ENCODE results near the gene DPP3.
"Not testable (repeated sequence)": the region's sequence is repeated elsewhere in the genome, so short reads cannot be mapped to it uniquely, and the experiment has no call there.

DPP3 gene

DNA sequence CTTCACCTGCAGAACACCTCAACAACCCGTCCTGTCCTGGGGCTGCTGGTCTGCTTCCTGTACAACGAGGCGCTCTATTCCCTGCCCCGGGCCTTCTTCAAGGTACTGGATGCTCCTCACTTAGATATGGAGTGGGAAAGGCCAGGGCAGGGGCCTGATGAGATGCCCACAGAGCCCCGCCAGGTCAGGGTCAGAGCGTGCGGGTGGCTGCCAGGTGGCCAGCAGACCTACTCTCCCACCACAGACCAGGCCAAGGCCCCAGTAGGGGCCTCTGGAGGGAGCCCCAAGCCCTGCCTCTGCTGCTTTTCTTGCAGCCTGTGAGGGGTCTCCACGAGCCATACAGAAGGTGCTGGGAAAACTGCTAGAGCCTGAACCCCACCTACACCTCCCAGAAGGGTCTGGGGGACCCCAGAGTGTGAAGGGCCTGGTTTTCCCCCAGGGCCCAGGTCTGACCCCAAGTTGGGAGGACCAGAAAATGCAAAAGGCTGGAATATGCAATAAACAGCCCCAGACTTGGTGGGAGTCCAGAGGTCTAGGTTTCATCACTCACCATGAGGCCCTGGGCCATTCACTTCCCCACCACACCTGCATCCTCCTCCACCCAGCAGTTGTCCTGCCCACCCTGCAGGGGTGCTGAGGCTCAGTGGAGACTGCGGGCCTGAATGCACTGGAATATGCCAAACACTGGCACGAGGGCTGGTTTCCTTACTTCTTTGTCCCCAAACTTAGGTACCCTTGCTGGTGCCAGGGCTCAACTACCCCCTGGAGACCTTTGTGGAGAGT lies 50.9 kb downstream of the DPP3 start:
- DNase-seq (ENCODE audit: low read depth in 4 of 4, low spot score in 1 of 4), result no peak

DNA sequence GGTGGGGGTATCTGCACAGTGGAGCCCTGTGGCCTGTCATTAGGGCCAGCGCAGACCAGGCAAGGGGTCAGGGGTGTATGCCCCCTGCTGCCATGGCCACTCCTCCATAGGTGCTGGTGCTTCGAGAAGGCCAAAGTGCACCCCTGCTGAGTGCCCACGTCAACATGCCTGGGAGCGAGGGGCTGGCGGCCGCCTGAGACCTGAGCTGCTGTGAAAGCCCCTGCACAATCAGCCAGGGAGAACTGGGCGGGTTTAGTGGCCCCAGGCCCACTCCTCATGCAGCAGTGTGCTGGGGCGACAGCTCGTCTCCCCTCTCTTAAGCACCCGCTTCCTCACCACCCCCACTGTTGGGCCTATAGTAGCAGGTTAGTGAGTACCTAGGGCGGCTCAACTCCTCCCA lies 51.6 kb downstream of the DPP3 start:
- DNase-seq (ENCODE audit: low read depth in 4 of 4, low spot score in 1 of 4), result no peak

DNA sequence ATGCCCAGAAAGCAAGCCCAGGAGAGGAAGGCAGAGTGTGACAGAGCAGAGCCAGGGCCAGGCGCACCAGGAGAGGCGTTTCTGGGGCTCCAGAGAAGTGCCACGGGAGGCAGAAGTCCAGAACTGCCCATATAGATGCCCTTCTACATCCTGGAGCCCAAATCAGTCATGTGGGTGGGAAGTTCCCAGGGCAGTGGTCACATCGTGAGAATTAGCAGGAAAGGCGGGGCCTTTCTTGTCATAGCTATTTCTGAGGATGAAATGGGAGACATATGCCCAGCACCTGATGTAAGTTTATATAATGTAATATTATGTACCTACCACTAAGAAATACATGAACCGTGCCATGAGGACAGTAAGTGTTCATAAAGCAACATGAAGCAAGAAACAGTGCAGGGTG lies 52.5 kb downstream of the DPP3 start:
- no peak for DNase-seq (ENCODE audit: low read depth in 4 of 4, low spot score in 1 of 4)

DNA sequence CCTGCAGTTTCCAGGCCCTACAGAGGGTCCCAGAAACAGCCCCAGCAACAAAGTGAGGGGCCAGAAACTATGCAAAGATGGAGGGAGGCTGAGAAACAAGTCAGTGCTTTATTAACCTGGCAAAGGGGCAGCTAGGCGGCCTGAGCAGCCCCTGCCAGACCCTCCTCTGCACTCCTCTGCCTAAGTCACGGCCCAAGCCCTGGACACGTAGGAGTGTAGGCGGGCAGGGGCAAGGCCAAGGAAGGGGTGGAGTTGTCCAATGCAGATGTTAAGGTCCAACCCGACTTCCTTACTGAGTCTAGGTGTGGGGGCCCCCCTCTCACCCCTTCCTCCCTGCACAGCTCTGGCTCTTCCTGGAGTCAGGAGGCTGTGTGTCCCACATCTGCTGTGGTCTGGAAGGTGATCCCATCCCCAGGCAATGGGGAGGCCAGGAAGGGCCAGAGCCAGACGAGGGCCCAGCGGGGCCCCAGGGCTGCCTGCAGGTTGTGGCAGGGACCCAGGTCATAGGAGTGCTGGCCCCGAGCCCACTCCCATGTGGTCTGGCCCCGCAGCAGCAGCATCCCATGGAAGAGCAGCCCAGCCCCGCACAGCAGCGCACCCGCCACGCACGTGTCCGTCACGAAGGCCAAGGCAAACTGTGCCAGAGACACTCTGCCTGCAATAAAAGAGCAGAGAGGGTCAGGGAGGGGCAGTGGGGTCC lies 59.1 kb downstream of the DPP3 start:
- no peak for DNase-seq (ENCODE audit: low read depth in 4 of 4, low spot score in 1 of 4)

DNA sequence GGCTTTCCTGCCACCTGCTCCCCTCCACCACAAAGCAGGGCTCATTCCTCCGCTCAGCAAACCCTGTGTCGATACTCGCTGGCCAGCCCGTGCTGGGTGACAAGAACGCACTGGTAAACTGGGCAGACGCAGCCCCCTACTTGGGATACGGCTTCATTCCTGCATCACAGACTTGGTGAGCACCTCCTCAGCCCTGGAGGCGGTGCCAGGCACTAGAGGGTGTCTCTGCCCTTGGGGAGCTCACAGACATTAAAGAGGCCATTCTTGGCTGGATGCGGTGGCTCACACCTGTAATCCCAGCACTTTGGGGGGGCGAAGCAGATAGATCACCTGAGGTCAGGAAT lies 59.6 kb downstream of the DPP3 start:
- no peak for DNase-seq (ENCODE audit: low read depth in 4 of 4, low spot score in 1 of 4)

DNA sequence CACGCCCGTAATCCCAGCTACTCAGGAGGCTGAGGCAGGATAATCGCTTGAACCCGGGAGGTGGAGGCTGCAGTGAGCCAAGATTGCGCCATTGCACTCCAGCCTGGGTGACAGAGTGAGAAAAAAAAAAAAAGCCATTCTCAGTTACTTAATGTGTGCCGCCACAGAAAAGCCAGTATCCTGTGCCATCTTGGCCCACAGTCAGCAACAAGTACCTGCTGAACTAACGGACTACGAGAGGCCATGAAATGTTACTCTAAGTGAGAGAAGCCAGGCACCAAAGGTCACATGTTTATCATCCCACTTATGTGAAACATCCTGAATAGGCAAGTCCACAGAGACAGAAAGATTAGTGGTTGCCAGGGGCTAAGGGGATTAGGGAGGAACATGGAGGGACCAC lies 60.4 kb downstream of the DPP3 start:
- DNase-seq (ENCODE audit: low read depth in 4 of 4, low spot score in 1 of 4), result not testable (repeated sequence)

DNA sequence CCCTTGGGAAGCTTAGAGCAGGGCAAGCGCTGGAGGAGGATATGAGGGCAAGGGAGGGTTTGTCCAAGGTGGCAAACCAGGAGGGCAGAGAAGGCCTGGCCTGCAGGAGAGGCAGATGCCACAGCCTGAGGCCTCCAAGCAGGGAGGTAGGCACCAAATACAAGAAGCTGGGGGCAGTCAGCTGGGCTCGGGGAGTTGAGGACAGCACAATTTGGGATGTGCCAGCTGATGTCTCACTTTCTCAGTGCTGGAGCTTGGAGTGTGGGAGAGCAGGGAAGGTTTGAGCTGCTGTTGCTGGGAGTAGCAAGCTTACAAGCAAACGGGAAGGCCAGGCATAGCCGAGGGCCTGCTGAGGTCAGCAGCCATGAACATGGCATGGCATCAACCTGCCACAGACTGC lies 61.7 kb downstream of the DPP3 start:
- no peak for DNase-seq (ENCODE audit: low read depth in 4 of 4, low spot score in 1 of 4)

DNA sequence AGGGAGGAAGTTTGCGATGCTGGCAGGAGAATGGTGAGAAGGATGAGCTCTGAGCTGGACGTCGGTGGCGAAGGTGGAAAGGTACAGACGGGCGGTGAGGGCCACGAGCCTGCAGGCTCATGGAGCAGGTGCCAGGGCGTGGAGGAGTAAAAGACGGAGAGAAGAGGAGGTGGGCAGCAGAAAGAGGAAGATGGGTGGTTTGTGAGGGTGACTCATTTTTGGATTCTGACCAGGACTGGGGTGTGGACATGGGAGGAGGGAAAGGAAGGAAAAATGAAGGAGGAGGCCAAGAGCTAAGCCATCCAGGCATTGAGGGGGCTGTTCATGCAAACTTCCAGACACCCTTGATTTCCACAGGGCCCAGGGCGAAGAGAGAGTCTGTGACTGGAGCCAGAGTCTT lies 62.1 kb downstream of the DPP3 start:
- DNase-seq (ENCODE audit: low read depth in 4 of 4, low spot score in 1 of 4), result no peak

DNA sequence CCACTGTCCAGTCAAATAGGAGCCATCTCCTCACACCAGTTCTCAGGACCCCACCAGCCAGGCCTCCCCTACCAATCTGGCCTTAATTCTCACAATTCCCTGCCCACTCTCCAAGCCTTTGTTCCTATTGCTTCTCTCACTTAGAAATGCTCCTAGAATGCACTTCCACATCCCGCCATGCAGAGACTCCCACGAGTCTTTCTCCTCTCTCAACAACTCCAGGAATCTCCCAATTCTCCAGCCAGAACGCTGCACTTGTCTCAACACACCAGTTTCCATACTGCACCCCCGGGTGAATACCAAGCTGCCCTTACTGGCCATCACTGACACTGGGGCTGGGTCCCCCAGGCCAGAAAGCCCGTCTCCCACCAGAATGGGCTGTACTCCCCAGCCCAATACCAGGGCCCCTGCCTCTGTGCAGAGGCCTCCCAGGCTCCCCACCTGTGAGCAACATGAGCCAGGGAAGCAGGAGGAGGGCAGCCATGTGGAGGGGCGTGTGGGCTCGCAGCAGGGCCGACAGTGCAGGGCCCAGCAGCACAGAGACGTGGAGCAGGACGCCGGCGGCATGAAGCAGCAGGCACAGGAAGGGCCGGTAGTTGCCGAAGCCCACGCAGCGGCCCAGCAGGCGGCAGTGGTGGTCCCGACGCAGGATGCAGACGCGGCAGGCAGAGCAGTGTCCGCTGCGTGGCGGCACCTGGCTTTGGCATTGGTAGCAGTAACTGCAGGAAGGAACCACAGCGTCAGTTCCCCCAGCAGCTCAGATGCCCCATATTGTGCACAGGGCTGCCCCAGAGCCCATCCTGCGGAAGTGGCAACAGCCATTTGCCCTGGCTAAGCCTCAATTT lies 63.3 kb downstream of the DPP3 start:
- DNase-seq (ENCODE audit: low read depth in 4 of 4, low spot score in 1 of 4), result peak in 1 of 4 experiments; percentile 25

DNA sequence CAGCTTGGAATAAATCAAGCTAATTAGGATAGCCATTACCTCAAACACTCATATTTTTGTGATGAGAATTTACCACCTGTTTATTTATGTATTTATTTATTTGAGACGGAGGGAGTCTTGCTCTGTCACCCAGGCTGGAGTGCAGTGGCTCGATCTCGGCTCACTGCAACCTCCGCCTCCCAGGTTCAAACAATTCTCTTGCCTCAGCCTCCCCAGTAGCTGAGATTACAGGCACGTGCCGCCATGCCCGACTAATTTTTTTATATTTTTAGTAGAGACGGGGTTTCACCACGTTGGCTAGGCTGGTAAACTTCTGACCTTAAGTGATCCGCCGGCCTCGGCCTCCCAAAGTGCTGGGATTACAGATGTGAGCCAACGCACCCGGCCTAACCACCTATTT lies 64.7 kb downstream of the DPP3 start:
- not testable (repeated sequence) for DNase-seq (ENCODE audit: low read depth in 4 of 4, low spot score in 1 of 4)

DNA sequence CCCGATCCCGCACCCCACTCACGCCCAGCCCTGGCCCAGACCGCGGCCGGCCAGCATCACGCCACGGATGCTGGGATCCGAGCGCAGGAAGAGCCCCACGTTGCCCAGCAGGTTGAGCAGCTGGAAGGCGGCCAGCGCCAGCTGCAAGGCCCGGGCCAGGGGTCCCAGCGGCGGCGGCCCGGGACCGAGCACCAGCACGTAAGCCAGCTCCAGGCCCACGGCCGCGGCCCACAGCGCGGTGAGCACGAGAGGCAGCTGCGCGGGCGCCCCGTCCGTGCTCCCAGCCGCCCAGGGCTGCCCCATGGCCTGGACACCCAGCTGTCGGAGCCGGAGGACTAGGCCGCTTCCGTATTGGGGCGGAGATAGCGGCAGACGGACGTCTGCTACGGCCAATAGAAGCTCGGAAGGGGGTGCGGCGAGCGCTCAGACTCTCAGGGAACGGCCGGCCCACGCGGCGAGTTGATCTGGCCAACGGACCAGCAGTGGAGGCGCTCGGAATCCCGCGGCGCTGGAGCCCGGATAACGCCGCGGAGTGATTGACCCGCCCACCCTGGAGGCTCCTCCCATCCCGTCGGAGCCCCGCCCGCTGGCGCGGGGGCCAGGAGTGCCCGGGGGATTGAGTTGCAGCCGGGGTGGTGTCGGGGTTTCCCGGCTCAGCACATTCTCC lies 65.6 kb downstream of the DPP3 start, which contains the start of gene ZDHHC24:
ZDHHC24 (minus strand) TSS at position 348 of the 667 bp plus-strand sequence; CDS start at position 303, 45 bp downstream.
- peak; percentile 62 to 91 (median 74) for DNase-seq (ENCODE audit: low read depth in 4 of 4, low spot score in 1 of 4)

DNA sequence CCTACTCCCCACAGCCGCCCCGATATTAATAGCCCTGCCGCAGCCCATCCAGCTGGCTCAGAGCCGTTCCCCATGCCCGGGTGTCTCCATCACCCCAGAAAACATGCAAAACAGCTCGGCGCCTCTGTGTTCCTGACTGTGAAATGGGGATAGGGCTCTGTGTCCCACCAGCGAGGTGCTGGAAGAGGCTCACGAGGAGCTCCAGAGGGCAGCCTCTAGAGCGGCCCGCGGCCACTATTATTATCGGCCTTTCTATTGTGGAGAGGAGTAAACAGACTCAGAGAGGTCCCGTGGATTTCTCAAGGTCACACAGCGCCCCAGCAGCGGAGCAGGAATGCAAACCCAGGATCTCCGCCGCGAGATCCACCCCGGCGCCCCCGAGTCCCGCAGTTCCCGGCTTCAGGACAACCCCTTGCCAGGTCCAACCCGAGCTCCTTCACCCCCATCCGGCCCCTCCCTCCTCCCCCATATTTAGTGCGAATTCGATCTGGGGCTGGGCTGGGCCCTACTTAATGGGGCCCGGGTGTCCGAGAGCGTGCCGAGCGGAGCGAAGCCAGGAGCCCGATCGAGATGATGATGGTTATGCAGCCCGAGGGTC lies 66.2 kb downstream of the DPP3 start, which contains the start of gene ACTN3:
ACTN3 (plus strand) TSS at position 536 of the 598 bp plus-strand sequence; CDS start at position 571, 35 bp downstream.
- no peak for DNase-seq (ENCODE audit: low read depth in 4 of 4, low spot score in 1 of 4)

DNA sequence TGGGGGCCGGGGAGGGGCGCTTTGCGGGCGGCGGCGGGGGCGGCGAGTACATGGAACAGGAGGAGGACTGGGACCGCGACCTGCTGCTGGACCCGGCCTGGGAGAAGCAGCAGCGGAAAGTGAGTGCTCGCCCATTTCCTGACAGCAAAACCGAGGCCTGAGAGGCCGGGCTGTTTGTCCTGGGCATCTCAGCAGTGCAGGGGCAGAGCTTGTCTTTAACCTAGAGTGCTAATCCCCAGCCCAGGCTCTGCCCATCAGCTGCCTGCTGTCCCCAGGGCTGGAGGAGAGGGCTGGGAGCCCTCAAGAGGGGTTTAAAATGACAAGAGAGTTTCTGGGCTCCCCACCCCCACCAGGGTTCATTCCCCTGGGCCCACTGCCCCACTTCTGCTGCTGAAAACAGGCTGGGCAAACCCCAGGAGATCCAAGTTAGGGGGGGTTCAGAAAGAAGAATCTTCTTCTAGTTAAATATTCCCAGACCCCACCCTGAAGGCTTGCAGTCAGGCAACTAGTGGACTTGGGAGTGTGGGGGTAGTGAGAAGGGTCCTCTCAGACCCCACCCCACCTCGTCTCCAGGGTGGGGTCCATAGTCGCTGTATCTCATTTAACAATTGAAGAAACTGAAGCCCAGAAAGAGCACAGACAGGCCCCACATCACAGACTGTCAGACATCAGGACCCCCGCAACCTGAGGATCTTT lies 66.9 kb downstream of the DPP3 start:
- DNase-seq (ENCODE audit: low read depth in 4 of 4, low spot score in 1 of 4), result no peak

DNA sequence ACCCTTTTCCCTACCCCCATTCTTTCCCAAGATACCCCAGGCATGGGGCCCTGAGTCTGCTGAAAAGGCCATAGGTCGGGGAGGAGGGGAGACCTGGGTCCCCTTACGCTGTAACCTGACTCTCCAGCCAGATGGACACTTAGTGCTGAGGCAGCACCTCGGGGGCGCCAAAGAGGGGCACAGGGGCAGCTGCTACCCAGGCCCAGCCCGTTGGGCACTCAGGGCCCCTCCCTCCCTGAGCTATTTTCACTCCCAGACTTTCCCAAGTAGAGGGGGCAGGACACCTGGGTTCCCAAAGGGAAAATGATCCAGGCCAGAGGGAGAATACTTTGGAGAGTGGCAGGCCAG lies 67.4 kb downstream of the DPP3 start:
- no peak for DNase-seq (ENCODE audit: low read depth in 4 of 4, low spot score in 1 of 4)

DNA sequence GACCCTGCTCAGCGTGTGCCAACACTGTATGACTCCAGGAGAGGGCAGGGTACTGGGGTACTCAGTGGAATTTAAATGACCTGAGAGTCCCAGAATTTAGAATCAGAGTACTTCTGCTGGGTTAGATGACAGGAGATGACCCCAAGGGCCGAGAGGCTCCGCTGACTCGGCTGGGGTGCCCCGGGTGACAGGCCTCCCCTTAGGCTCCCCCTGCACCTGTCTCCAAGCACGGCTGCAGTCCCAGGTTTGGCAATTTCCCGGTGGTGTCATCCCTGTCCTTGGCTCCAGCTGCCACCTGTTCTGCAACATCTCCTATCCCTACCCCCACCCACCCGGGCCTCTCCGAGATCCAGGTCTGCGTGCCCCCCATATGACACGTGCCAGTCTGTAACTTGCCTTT lies 67.8 kb downstream of the DPP3 start:
- no peak for DNase-seq (ENCODE audit: low read depth in 4 of 4, low spot score in 1 of 4)

DNA sequence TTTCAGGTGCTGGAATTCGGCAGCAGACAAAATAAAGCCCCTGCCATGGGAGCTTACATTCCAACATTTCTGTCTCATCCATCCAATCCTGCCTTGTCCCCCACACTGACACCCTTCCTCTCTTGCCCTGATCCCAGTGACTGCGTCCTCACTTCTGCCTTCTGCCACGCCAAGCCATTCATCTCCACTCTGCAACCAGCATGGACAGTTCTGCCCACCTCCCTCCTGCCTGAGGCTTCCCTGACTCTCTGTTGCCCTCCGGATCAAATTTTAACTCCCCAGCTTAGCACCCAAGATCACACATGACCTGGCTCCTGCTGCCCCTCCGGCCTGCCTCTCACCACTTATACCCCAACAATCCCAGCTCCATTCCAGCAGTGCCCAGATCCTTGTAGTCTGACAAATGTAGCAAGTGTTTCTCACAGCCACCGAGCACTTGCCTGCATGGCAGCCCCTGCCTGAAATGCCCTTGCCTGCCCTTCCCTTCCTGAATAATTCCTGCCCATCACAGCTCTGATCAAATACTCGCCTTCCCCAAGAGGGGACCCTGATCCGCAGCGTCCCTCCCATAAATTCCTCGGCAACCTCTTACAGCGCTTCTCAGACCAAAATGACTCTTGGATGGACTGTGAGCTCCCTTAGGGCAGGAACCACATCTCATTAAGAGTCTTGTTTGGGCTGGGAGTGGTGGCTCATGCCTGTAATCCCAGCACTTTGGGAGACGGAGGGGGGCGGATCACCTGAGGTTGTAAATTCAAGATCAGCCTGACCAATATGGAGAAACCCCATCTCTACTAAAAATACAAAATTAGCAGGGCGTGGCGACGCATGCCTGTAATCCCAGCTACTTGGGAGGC lies 68.8 kb downstream of the DPP3 start:
- DNase-seq (ENCODE audit: low read depth in 4 of 4, low spot score in 1 of 4), result no peak

DNA sequence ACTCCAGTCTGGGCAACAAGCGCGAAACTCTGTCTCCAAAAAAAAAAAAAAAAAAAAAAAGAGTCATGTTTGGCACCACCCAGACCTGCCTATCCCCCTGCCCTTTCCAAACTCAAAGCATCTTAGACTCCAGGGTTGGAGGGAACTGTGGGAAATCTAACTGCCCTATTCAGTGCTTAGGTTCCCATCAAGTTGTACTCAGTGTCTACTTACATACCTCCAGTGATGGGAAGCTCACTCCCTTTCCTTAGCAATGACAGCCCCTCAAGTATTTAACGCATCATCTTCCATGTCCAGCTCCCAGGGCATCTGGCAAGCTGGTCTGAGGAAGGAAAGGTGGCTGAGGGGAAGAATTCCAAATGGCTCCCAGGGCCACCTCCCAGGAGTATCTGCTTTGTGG lies 69.5 kb downstream of the DPP3 start:
- DNase-seq (ENCODE audit: low read depth in 4 of 4, low spot score in 1 of 4), result no peak

DNA sequence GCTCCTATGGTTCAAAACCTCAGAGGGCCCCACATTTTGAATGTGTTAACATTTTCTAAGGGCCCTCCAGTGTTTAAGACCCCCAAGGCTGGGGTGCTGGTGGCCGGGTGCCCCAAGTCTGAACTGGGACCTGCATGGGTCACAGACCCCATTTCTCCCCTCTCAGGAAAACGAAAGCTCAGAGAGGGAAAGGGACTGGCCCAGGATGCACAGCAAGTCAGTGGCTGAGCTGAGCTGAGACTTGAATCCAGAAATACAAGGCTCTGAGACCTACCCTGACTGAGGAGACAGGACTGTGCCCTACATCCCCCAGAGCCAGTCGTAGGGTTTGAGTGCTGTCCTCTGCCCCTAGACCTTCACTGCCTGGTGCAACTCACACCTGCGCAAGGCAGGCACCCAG lies 70.7 kb downstream of the DPP3 start:
- DNase-seq (ENCODE audit: low read depth in 4 of 4, low spot score in 1 of 4), result no peak

DNA sequence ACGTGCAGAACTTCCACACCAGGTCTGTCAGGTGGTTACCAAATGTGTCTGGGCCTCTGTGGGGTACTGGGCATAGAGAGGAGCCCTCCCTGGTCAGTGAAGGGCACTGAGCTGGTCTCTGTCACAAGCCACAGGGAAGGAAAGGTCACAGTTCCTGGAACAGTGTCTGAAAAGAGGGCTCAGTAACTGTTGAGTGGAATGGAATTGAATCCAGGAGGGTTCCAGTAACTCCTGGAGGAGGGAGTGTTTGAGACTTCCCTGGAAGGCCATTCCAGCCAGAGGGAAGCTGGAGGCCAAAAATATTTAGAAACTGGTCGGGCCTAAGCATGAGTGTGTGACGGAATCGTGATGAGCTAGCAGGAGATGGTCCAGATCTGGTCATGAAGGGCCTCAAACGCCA lies 74.4 kb downstream of the DPP3 start:
- DNase-seq (ENCODE audit: low read depth in 4 of 4, low spot score in 1 of 4), result no peak
